ENCODE results near the gene TSPAN10.

The TSPAN10 gene

DNA sequence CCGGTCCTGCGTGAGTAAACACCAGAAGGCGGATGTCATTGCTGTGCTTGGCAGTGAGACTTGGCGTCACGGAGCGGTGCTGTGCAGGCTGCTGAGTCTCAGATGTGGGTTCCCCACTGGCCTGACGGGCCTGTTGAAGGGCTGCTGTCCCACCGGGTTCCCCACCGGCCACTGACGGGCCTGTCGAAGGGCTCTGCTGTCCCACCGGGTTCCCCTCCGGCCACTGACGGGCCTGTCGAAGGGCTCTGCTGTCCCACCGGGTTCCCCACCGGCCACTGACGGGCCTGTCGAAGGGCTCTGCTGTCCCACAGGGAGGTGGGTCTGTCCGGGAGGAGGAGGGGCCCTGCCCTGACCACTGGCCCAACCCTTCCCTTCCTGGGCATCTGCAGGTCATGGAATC lies 49.6 kb downstream of the TSPAN10 start:
- H3K27me3 Mint-ChIP-seq, result no peaks in the 10 kb centered on the region
- H3K4me1 Mint-ChIP-seq, result peaks cover 43% of the 10 kb centered on the region
- no peak overlapping the region for H3K4me3 Mint-ChIP-seq
- H3K27ac Mint-ChIP-seq, result no peak overlapping the region
- peaks cover 7% of the 10 kb centered on the region for H3K36me3 Mint-ChIP-seq
- H3K9me3 Mint-ChIP-seq, result no peaks in the 10 kb centered on the region

DNA sequence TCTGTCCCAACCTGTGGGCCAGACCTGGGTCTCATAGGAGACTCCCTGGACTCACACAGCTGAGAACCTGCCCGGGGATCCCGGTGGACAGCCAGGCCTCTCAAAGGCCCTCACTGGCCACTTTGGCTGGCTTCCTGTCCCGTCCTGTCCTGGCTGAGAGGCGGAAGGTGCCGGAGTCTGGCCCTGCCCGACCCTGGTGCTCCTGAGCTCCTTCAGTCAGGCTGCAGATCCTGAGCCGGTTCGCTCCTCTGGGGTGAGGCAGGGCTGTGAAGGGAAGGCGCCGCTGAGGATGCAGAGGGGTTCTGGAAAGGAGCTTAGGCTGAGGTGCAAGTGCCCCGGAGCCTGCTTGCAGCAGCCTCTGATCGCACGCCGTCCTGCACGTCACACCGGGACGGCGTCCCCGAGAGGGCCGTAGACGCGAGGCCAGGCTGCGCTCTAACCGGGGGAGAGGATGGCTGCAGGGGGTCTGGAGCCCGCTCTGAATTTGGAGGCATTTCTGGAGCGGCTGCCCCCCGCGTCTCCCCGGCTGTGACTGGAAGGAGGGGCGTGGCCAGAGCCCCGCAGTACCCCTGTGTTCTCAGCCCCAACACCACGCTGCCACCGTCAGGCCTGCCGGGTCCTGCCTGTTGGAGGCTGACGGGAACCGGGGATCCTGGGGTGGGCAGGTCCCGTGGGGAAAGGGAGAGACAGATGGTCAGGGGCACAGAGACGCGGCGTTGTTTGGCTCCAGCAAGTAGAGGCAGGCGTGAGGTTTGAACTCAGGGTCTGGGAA lies 51.0 kb downstream of the TSPAN10 start:
- H3K9me3 Mint-ChIP-seq, result no peaks in the 10 kb centered on the region
- H3K27me3 Mint-ChIP-seq, result no peaks in the 10 kb centered on the region
- peaks cover 36% of the 10 kb centered on the region for H3K4me1 Mint-ChIP-seq
- peaks cover 7% of the 10 kb centered on the region for H3K36me3 Mint-ChIP-seq
- no peak overlapping the region for H3K27ac Mint-ChIP-seq
- H3K4me3 Mint-ChIP-seq, result no peak overlapping the region

DNA sequence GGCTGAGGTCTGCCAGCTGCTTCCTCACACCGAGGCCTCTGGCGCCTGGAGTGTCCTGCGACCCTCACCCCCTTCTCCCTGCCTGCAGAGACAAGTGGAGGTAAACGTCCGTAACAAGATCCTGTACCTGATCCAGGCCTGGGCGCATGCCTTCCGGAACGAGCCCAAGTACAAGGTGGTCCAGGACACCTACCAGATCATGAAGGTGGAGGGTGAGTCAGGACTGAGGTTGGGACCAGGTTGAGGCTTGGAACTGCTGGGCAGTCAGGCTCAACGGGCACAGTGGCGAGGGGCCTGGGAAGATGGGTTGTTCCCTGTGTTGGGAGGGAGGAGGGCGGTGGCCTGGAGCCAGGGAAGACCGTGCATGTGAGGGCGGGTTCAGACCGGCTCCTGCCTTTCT lies 51.6 kb downstream of the TSPAN10 start:
- H3K4me1 Mint-ChIP-seq, result peaks cover 33% of the 10 kb centered on the region
- peaks cover 7% of the 10 kb centered on the region for H3K36me3 Mint-ChIP-seq
- no peak overlapping the region for H3K4me3 Mint-ChIP-seq
- H3K9me3 Mint-ChIP-seq, result no peaks in the 10 kb centered on the region
- no peaks in the 10 kb centered on the region for H3K27me3 Mint-ChIP-seq
- H3K27ac Mint-ChIP-seq, result no peak overlapping the region

DNA sequence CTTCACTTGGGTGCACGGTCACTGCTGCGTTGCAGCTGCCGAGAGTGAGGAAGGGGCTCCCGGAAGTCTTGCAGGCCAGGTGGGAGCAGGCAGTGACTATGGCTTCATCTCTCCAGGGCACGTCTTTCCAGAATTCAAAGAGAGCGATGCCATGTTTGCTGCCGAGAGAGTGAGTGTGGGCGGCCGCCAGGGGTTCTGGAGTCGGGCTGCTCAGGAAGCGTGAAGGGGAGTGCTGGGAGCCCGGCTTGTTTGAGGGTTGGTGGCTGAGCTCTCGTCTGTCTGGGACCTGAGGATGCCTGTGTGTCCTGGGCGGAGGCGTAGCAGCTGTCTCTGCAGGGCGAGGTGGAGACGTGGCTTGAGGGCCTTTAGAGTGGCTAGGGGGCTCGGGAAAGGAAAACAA lies 53.1 kb downstream of the TSPAN10 start:
- H3K27ac Mint-ChIP-seq, result no peak overlapping the region
- H3K36me3 Mint-ChIP-seq, result peaks cover 7% of the 10 kb centered on the region

DNA sequence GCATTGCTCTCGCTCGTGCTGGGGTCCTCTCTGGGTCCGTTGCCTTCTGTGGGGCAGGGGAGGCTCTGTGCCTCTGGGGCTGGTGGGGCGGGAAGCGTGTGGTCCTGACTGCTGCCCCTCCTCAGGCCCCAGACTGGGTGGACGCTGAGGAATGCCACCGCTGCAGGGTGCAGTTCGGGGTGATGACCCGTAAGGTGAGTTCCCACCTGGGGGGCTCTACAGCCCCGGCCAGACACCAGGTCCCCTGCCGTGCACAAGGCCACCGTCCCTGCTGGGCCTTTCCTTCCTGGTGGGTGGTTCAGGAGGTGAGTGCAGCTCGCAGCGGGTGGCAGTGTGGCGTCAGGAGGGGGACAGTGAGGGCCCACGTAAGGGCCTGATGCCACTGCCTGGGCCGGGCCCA lies 53.6 kb downstream of the TSPAN10 start:
- Mint-ChIP-seq H3K27me3 (no peaks in the 10 kb centered on the region), H3K9me3 (no peaks in the 10 kb centered on the region), H3K4me1 (peaks cover 18% of the 10 kb centered on the region), H3K4me3 (no peak overlapping the region), H3K27ac (no peak overlapping the region), H3K36me3 (peaks cover 7% of the 10 kb centered on the region)

More for the DNA sequence above, 53.1 kb downstream of the TSPAN10 start:
- H3K4me3 Mint-ChIP-seq, result no peak overlapping the region
- peaks cover 23% of the 10 kb centered on the region for H3K4me1 Mint-ChIP-seq
- no peaks in the 10 kb centered on the region for H3K27me3 Mint-ChIP-seq
- no peaks in the 10 kb centered on the region for H3K9me3 Mint-ChIP-seq

DNA sequence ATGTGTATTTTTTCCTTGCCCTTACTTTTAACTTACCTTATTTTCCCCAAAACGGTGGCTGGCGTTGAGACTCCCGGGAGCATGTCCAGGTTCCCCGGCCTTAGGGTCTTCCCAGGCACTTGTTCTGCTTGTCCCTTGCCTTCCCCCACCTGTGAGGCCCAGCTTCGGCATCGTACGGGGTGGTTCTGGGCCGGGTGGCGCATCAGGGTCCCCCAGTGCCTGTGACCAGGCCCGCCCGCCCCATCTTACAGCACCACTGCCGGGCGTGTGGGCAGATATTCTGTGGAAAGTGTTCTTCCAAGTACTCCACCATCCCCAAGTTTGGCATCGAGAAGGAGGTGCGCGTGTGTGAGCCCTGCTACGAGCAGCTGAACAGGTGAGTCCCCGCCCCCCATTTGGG lies 54.2 kb downstream of the TSPAN10 start:
- H3K9me3 Mint-ChIP-seq, result no peaks in the 10 kb centered on the region
- H3K4me1 Mint-ChIP-seq, result peaks cover 14% of the 10 kb centered on the region
- H3K4me3 Mint-ChIP-seq, result no peak overlapping the region
- no peaks in the 10 kb centered on the region for H3K27me3 Mint-ChIP-seq
- no peak overlapping the region for H3K27ac Mint-ChIP-seq
- peaks cover 6% of the 10 kb centered on the region for H3K36me3 Mint-ChIP-seq

DNA sequence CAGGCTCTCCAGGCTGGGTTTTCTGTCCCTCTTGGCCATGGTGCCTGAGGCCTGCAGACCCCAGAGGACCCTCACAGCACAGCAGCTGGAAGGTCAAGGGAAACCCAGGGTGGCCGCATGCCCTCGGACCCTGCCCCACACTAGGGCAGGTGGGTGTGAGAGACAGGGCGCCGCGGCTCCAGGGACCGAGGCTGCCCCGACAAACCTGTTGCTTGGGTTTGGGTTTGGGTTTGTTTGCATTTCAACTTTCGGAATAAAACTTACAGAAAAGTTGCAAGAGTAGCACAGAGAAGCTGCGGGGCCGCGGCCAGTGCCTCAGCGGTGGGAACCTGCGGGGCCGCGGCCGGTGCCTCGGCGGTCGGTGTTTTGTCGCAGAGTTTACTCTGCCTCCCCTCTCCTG lies 54.6 kb downstream of the TSPAN10 start:
- Mint-ChIP-seq H3K36me3 (peaks cover 4% of the 10 kb centered on the region), H3K4me3 (no peak overlapping the region), H3K27me3 (no peaks in the 10 kb centered on the region), H3K27ac (no peak overlapping the region), H3K9me3 (no peaks in the 10 kb centered on the region), H3K4me1 (peaks cover 11% of the 10 kb centered on the region)

DNA sequence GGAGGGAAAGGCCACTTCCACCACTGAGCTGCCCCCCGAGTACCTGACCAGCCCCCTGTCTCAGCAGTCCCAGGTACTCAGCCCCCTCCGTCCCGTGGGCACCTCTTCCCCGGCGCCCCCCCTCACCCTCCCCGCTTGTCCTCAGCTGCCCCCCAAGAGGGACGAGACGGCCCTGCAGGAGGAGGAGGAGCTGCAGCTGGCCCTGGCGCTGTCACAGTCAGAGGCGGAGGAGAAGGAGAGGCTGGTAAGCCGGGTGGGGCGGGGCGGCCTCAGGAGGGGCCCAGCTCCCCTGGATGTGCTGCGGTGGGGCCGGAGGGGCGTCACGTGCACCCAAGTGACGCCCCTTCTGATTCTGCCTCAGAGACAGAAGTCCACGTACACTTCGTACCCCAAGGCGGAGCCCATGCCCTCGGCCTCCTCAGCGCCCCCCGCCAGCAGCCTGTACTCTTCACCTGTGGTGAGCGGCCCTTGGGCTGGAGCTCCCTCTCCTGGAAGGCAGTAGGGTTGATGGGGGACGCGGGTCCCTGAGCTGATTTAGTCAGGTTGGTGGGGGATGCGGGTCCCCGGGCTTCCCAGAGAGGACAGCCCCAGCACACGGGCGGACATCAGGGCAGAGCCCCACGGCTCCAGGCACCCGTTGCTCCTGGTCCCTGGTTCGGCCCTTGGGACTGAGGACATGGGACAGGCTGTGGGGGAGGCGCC lies 56.7 kb downstream of the TSPAN10 start:
- Mint-ChIP-seq H3K27me3 (no peaks in the 10 kb centered on the region), H3K4me1 (peaks cover 7% of the 10 kb centered on the region), H3K36me3 (peaks cover 2% of the 10 kb centered on the region), H3K27ac (no peak overlapping the region), H3K4me3 (no peak overlapping the region), H3K9me3 (no peaks in the 10 kb centered on the region)

DNA sequence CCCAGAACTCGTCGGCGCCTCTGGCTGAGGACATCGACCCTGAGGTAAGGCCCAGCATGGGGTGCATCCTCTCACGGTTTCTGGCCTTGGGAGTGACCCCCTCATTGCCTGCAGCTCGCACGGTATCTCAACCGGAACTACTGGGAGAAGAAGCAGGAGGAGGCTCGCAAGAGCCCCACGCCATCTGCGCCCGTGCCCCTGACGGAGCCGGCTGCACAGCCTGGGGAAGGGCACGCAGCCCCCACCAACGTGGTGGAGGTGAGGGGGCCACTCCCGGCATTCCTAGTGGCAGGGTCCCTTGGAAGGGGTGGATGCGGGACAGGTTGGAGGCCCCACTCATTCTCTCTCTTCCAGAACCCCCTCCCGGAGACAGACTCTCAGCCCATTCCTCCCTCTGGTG lies 57.8 kb downstream of the TSPAN10 start:
- H3K36me3 Mint-ChIP-seq, result peaks cover 2% of the 10 kb centered on the region
- no peaks in the 10 kb centered on the region for H3K9me3 Mint-ChIP-seq
- no peaks in the 10 kb centered on the region for H3K27me3 Mint-ChIP-seq
- no peak overlapping the region for H3K4me3 Mint-ChIP-seq
- peaks cover 3% of the 10 kb centered on the region for H3K4me1 Mint-ChIP-seq
- no peak overlapping the region for H3K27ac Mint-ChIP-seq

DNA sequence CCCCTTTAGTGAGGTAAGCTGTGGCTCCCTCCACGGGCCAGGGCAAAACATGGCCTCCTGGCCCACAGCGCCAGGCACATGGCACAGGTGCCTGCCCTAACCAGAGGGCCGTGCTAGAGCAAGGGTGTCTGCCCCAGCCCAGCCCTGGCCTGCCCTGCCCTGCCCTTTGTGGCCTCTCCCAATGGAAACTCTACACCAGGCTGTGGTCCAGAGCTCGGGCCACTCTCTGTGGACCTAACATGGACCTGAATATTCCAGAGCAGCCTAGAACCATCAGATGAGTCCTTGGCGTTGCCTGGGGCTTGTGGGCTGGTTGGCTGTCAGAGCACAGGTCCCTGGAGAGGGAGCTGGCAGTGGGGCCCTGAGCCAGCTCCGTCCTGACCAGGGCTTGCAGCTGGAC lies 58.2 kb downstream of the TSPAN10 start:
- peaks cover 3% of the 10 kb centered on the region for H3K4me1 Mint-ChIP-seq
- no peak overlapping the region for H3K27ac Mint-ChIP-seq
- no peaks in the 10 kb centered on the region for H3K27me3 Mint-ChIP-seq
- no peak overlapping the region for H3K4me3 Mint-ChIP-seq
- no peaks in the 10 kb centered on the region for H3K9me3 Mint-ChIP-seq
- H3K36me3 Mint-ChIP-seq, result peaks cover 2% of the 10 kb centered on the region

DNA sequence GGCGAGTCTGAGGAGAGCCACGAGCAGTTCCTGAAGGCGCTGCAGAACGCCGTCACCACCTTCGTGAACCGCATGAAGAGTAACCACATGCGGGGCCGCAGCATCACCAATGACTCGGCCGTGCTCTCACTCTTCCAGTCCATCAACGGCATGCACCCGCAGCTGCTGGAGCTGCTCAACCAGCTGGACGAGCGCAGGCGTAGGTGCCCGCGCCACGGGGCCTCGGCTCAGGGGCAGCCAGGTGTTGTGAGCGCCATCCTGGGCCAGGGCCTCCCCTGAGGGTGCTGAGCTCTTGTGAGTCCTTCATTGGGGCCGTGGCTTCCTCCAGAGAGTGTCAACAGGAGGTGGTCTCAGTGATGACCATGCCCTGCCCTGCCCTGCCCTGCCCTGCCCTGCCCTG lies 58.8 kb downstream of the TSPAN10 start:
- no peak overlapping the region for H3K4me3 Mint-ChIP-seq
- H3K27ac Mint-ChIP-seq, result no peak overlapping the region
- peaks cover 2% of the 10 kb centered on the region for H3K36me3 Mint-ChIP-seq
- no peaks in the 10 kb centered on the region for H3K9me3 Mint-ChIP-seq
- H3K27me3 Mint-ChIP-seq, result no peaks in the 10 kb centered on the region
- peaks cover 5% of the 10 kb centered on the region for H3K4me1 Mint-ChIP-seq

DNA sequence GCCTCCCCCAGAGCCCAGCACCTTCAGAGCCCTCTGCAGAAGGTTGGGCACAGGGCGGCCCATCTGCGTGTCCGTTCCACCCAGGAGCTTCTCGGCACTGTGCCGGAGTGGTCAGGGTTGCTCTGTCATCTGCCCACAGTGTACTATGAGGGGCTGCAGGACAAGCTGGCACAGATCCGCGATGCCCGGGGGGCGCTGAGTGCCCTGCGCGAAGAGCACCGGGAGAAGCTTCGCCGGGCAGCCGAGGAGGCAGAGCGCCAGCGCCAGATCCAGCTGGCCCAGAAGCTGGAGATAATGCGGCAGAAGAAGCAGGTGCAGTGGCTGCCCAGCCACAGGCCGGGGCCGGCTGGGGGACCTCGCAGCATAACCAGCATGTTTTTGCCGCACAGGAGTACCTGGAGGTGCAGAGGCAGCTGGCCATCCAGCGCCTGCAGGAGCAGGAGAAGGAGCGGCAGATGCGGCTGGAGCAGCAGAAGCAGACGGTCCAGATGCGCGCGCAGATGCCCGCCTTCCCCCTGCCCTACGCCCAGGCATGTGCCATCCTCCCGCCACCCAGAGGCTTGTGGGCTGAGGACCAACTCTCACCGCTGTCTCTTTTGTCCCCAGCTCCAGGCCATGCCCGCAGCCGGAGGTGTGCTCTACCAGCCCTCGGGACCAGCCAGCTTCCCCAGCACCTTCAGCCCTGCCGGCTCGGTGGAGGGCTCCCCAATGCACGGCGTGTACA lies 59.4 kb downstream of the TSPAN10 start:
- no peak overlapping the region for H3K4me3 Mint-ChIP-seq
- no peaks in the 10 kb centered on the region for H3K27me3 Mint-ChIP-seq
- H3K27ac Mint-ChIP-seq, result no peak overlapping the region
- no peaks in the 10 kb centered on the region for H3K9me3 Mint-ChIP-seq
- peaks cover 8% of the 10 kb centered on the region for H3K4me1 Mint-ChIP-seq
- H3K36me3 Mint-ChIP-seq, result peaks cover 2% of the 10 kb centered on the region

DNA sequence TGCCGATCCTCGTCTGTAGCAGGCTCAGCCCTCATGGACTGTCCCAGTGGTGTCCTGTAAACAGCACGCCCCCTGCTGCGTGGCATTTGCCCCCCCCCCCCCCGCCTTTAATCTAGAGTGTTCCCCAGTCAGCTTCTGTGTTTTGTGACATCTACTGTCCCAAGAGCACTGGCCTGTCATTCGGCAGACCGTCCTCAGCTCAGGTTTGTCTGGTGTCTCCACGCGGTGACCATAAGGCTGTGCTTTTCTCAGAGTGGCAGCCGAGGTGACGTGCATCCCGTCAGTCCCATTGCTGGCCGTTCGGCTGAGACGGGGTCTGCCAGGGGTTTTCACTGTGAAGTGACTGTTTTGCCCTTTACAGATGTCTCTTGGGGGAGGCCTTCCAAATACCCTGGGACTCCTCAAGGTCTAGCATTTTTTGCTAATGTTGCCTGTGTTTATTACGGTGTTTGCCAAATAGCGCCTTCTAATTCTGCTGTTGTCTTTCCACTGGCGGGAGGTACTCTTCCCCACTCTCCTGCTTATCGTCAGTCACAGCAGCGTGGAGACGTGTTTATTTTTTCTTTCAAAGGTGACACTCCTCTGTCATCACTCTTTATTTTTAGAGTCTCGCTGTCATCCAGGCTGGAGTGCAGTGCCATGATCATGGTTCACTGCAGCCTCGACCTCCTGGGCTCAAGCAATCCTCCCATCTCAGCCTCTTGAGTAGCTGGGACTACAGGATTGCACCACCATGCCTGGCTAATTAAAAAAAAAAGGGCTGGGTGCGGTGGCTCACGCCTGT lies 60.5 kb downstream of the TSPAN10 start:
- Mint-ChIP-seq H3K4me3 (no peak overlapping the region), H3K27ac (no peak overlapping the region), H3K27me3 (no peaks in the 10 kb centered on the region), H3K9me3 (no peaks in the 10 kb centered on the region), H3K4me1 (peaks cover 17% of the 10 kb centered on the region), H3K36me3 (peaks cover 2% of the 10 kb centered on the region)

Measured in activated naive CD4-positive, alpha-beta T cell treated with anti-CD3 and anti-CD28 coated beads, Interleukin-2, amount 50 U/mL, for 24 hours (primary cell).